22Rv1 (cell line): Measurements from ENCODE around the gene PTGES2.

Source experiments
- H3K27ac ChIP-seq: fragments of 450-650 bp; 2 replicates; pipeline ENCODE4 v1.5.1; 2017
- CTCF ChIP-seq: fragments of 450-650 bp; IDR thresholded peaks from 2 replicates; pipeline ENCODE4 v1.5.1; 2017; ENCODE audit warnings: mild to moderate bottlenecking
- ZFX ChIP-seq: fragments of 450-650 bp; IDR thresholded peaks from 2 replicates; pipeline ENCODE4 v1.6.1; 2017; ENCODE audit warnings: antibody characterized with exemption, borderline replicate concordance

Gene PTGES2

GRCh38 chr9:128082151-128082550 is 45.4 kb downstream of the PTGES2 start:
- H3K27ac ChIP-seq = peak overlapping the region; percentile 64
- TF ChIP-seq CTCF (no peak), ZFX (no peak)

GRCh38 chr9:128081056-128081455 is 46.5 kb downstream of the PTGES2 start:
- H3K27ac ChIP-seq = peak overlapping the region; percentile 64
- no peak for TF ChIP-seq ZFX
- TF ChIP-seq CTCF = no peak

- TF ChIP-seq CTCF = no peak
- no peak for TF ChIP-seq ZFX
- no peak overlapping the region; the same call in 1 of the 2 replicates for H3K27ac ChIP-seq
Measured at GRCh38 chr9:128080206-128080605, 47.3 kb downstream of the PTGES2 start.

- H3K27ac ChIP-seq = peak overlapping the region; percentile 75
Measured at GRCh38 chr9:128078504-128079434, 48.8 kb downstream of the PTGES2 start.

GRCh38 chr9:128077847-128078503 is 49.6 kb downstream of the PTGES2 start:
- TF ChIP-seq CTCF (no peak), ZFX (no peak)
- H3K27ac ChIP-seq = peak overlapping the region; percentile 75

More at GRCh38 chr9:128078504-128079434, 48.8 kb downstream of the PTGES2 start:
- TF ChIP-seq ZFX (no peak), CTCF (no peak)

- peak overlapping the region; percentile 98 for H3K27ac ChIP-seq
- TF ChIP-seq ZFX = no peak
- TF ChIP-seq CTCF = no peak
Measured at GRCh38 chr9:128073253-128073886, 54.2 kb downstream of the PTGES2 start.
